Sigmoid colon (tissue), 7 donors: ENCODE data around the gene CASP10. TPM values are rescaled to one million over a fixed set of nuclear protein-coding genes. Genes with fewer than 3 reads are reported as not detected.
A peak's percentile ranks its signal among the peaks of the same experiment; 100 is the strongest.

Experiments
- DNase-seq: peaks from one replicate; pipeline ENCODE4 v3.0.0-alpha.2; 2019
- H3K27ac ChIP-seq, 4 donors: fragments of 200-600 bp; sonication (generic); one replicate each; pipeline ENCODE4 v1.5.1; 2016 to 2019; ENCODE audit warnings: mild to moderate bottlenecking in 1 of 4
- H3K27me3 ChIP-seq, 3 donors: fragments of 200-600 bp; sonication (generic); one replicate each; pipeline ENCODE4 v1.5.1; 2019; ENCODE audit warnings: mild to moderate bottlenecking in 1 of 3
- H3K36me3 ChIP-seq, 4 donors: fragments of 200-600 bp; sonication (generic); one replicate each; pipeline ENCODE4 v1.5.1; 2016 to 2019
- H3K4me1 ChIP-seq, 4 donors: fragments of 200-600 bp; sonication (generic); one replicate each; pipeline ENCODE4 v1.5.1; 2017 to 2019
- H3K4me3 ChIP-seq, 4 donors: fragments of 200-600 bp; sonication (generic); one replicate each; pipeline ENCODE4 v1.5.1; 2017 to 2019; ENCODE audit warnings: mild to moderate bottlenecking in 2 of 4, moderate library complexity in 1 of 4
- H3K9me3 ChIP-seq, 4 donors: fragments of 200-600 bp in 3 of 4; sonication (generic) in 3 of 4; one replicate each; pipeline versions ENCODE4 v1.5.1 to v1.6.1; 2013 to 2019
- EP300 ChIP-seq, 4 donors: sonication (generic); formaldehyde crosslinking; IDR thresholded peaks; one replicate each; pipeline ENCODE4 v1.6.1; 2017; ENCODE audit warnings: antibody characterized with exemption in 4 of 4
- POLR2A ChIP-seq, 2 donors: fragments of 450-650 bp; IDR thresholded peaks; one replicate each; pipeline ENCODE4 v1.6.1; 2016; ENCODE audit warnings: antibody characterized with exemption in 2 of 2, mild to moderate bottlenecking in 2 of 2, moderate library complexity in 2 of 2
- POLR2AphosphoS5 ChIP-seq, 4 donors: sonication (generic); formaldehyde crosslinking; IDR thresholded peaks; one replicate each; pipeline ENCODE4 v1.6.1; 2017; ENCODE audit warnings: antibody characterized with exemption in 4 of 4
- WGBS, 2 donors: extraction: QIAGEN DNeasy Blood & Tissue Kit; methylation state at CpG; one replicate each; pipeline ENCODE4 v1.1.7; 2013; 5-methylcytosine and 5-hydroxymethylcytosine counted together
- intact Hi-C: fragments of 100-400 bp; cut with DNase I; formaldehyde crosslinking; loops from one replicate; pipeline ENCODE4 v1.15.1; 2023
- polyA plus RNA-seq, 3 donors: library from polyadenylated mRNA; stranded (reverse); fragments of 200-250 nt; gene quantifications; one replicate each; pipeline ENCODE4 v1.2.3, GENCODE V29; 2013
- total RNA-seq, 4 donors: library from RNA; depleted of rRNA; stranded (reverse); fragments of >200 nt; gene quantifications; one replicate each; pipeline ENCODE4 v1.1.0, GENCODE V29; 2016
- TF ChIP-seq, protein P1 (sequence below), 4 experiments: fragments of 450-650 bp in 3 of 4; fragments of 200-600 bp in 1 of 4; IDR thresholded peaks; one replicate each; pipeline ENCODE4 v1.5.1; 2016 to 2019; ENCODE audit warnings: antibody characterized with exemption in 4 of 4, mild to moderate bottlenecking in 3 of 4, moderate library complexity in 2 of 4
- donor health status: healthy with polysubstance abuse.
- donor health status: Bipolar disorder and iron deficiency.
- donor health status: healthy.

Gene CASP10
- total and polyA plus RNA-seq, 7 donors, result 3.9 to 26.9 (median 11.4) TPM

DNA sequence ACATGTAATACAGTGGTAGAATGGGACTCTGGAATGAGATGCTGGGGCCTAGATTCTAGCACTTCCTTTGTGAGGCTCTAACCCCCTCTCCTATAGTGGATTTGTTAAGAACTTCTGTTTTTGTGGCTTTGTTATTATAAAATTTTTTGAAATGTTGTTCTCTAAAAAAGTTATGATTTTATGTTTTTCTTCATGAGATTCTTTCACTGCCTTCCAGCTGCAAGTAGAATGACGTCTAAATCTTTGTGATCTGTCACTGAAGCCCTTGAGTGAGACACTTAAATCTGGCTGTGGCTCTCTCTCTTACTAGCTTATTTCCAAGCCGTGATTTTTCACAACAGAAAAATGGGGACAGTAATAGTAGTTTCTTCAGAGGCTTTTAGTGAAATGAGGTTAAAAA, 79.0 kb downstream of the CASP10 start:
- H3K27ac ChIP-seq, result no peak overlapping the region
- no peaks in the 10 kb centered on the region for H3K36me3 ChIP-seq
- DNase-seq, result no peak
- H3K4me1 ChIP-seq, result peaks cover 0 to 20% (median 7%) of the 10 kb centered on the region in 4 donors
- intact Hi-C loops, result no loop called here
- TF ChIP-seq, protein P1, sequence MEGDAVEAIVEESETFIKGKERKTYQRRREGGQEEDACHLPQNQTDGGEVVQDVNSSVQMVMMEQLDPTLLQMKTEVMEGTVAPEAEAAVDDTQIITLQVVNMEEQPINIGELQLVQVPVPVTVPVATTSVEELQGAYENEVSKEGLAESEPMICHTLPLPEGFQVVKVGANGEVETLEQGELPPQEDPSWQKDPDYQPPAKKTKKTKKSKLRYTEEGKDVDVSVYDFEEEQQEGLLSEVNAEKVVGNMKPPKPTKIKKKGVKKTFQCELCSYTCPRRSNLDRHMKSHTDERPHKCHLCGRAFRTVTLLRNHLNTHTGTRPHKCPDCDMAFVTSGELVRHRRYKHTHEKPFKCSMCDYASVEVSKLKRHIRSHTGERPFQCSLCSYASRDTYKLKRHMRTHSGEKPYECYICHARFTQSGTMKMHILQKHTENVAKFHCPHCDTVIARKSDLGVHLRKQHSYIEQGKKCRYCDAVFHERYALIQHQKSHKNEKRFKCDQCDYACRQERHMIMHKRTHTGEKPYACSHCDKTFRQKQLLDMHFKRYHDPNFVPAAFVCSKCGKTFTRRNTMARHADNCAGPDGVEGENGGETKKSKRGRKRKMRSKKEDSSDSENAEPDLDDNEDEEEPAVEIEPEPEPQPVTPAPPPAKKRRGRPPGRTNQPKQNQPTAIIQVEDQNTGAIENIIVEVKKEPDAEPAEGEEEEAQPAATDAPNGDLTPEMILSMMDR (IDR thresholded peaks at IDR 0.05), result no peak
- no peak for TF ChIP-seq POLR2AphosphoS5 (IDR thresholded peaks at IDR 0.05)
- TF ChIP-seq POLR2A (IDR thresholded peaks at IDR 0.05), result no peak
- TF ChIP-seq EP300 (IDR thresholded peaks at IDR 0.05), result no peak
- peak overlapping the region in 1 of 4 donors; percentile 1 for H3K4me3 ChIP-seq
- 35 to 65% methylated on average over 2 of the region's 2 CpGs for WGBS, 2 donors
- H3K9me3 ChIP-seq, result no peaks in the 10 kb centered on the region
- H3K27me3 ChIP-seq, result no peaks in the 10 kb centered on the region

DNA sequence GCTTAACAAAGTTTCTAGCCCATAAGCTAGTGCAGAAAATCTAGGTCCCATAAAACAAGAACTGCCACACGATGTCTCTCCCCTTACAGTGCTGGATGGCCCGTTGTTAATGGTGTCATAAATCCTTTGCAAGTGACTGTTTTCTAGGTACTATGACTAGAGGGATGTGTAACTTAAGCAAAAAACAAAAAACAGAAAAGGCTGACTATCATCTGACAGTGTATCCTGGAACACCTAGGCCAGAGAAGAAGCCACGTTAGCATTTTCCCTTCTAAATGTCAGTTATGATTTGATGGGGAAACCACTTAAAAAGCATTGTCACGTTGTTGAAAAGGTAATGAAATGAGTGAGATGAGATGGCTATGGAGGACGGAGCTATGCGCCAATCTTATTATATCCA, 79.8 kb downstream of the CASP10 start:
- TF ChIP-seq POLR2AphosphoS5 (IDR thresholded peaks at IDR 0.05) (no peak), POLR2A (IDR thresholded peaks at IDR 0.05) (no peak), EP300 (IDR thresholded peaks at IDR 0.05) (no peak)
- TF ChIP-seq, protein P1 (IDR thresholded peaks at IDR 0.05), result no peak
- H3K4me3 ChIP-seq, result no peak overlapping the region
- H3K36me3 ChIP-seq, result no peaks in the 10 kb centered on the region
- H3K27ac ChIP-seq, result no peak overlapping the region
- DNase-seq, result no peak
- H3K4me1 ChIP-seq, result peaks cover 0 to 12% (median 7%) of the 10 kb centered on the region in 4 donors
- no peaks in the 10 kb centered on the region for H3K27me3 ChIP-seq
- WGBS, 2 donors, result 44 to 54% methylated on average over 6 of the region's 6 CpGs
- intact Hi-C loops, result no loop called here
- no peaks in the 10 kb centered on the region for H3K9me3 ChIP-seq

DNA sequence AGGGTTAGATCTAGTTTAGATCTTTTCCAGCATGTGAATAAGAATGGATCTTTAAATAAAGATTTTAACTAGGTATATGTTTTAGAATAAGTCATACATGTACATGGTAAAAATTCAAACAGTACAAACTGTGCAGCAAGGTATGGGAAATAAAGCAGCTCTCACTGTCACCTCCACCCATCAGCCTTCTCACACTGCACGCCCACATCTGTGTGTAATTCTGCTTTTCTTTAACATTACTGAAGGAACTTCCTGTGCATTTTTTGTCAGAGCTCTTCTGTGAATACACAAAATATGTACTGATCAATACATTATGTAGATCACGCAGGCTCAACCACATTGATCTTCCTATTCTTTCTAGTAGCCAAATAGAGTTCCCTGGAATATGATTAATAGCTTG, 80.8 kb downstream of the CASP10 start:
- no peak for DNase-seq
- Histone ChIP-seq H3K4me3 (no peak overlapping the region), H3K27me3 (no peaks in the 10 kb centered on the region), H3K9me3 (no peaks in the 10 kb centered on the region), H3K36me3 (no peaks in the 10 kb centered on the region), H3K4me1 (peaks cover 0 to 9% (median 6%) of the 10 kb centered on the region in 4 donors), H3K27ac (no peak overlapping the region)
- intact Hi-C loops, result no loop called here
- WGBS, 2 donors, result 63 to 82% methylated on average over 2 of the region's 2 CpGs
- TF ChIP-seq EP300 (IDR thresholded peaks at IDR 0.05) (no peak), POLR2AphosphoS5 (IDR thresholded peaks at IDR 0.05) (no peak), POLR2A (IDR thresholded peaks at IDR 0.05) (no peak)
- TF ChIP-seq, protein P1 (IDR thresholded peaks at IDR 0.05), result no peak

DNA sequence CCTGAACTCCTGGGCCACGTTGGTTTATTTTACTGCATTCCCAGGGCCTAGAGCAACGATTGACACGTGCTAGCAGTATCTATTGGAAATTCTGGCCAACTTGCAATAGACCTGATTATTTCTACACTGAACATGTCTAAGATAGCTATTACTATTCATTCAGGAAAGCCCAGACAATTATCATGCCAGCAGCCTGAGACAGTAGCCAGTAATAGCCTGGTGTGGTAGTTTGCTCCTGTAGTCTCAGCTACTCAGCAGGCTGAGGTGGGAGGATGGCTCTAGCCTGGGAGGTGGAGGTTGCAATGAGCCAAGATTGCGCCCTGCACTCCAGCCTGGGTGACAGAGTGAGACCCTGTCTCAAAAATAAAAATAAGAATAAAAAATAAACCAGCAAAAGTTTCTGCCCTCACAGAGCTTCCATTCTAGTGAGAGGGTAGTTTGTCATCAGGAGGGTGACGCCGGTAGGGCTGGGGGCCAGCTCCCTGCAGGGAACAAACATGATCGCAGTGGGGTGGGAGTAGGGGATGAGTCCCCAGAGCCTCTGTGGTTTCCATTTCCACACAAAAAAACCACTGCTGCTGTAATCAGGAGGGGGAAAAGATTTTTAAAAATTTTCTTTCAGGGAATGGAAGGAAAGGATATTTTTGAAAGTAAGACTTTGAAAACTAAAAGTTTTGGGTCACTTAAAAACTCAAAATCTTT, 81.7 kb downstream of the CASP10 start:
- DNase-seq, result no peak

More for the DNA sequence above, 81.7 kb downstream of the CASP10 start:
- no peaks in the 10 kb centered on the region for H3K27me3 ChIP-seq
- intact Hi-C loops, result no loop called here
- 85 to 91% methylated on average over 7 of the region's 7 CpGs for WGBS, 2 donors
- no peak overlapping the region for H3K27ac ChIP-seq
- H3K4me1 ChIP-seq, result peaks cover 0 to under 1% (median 0%) of the 10 kb centered on the region in 4 donors
- TF ChIP-seq POLR2A (IDR thresholded peaks at IDR 0.05) (no peak), EP300 (IDR thresholded peaks at IDR 0.05) (no peak), POLR2AphosphoS5 (IDR thresholded peaks at IDR 0.05) (no peak)
- TF ChIP-seq, protein P1 (IDR thresholded peaks at IDR 0.05), result no peak
- H3K36me3 ChIP-seq, result peaks cover 0 to 6% (median 3%) of the 10 kb centered on the region in 4 donors
- H3K9me3 ChIP-seq, result no peaks in the 10 kb centered on the region
- H3K4me3 ChIP-seq, result no peak overlapping the region
